ENCODE results near the gene TUBB6.

The TUBB6 gene

DNA sequence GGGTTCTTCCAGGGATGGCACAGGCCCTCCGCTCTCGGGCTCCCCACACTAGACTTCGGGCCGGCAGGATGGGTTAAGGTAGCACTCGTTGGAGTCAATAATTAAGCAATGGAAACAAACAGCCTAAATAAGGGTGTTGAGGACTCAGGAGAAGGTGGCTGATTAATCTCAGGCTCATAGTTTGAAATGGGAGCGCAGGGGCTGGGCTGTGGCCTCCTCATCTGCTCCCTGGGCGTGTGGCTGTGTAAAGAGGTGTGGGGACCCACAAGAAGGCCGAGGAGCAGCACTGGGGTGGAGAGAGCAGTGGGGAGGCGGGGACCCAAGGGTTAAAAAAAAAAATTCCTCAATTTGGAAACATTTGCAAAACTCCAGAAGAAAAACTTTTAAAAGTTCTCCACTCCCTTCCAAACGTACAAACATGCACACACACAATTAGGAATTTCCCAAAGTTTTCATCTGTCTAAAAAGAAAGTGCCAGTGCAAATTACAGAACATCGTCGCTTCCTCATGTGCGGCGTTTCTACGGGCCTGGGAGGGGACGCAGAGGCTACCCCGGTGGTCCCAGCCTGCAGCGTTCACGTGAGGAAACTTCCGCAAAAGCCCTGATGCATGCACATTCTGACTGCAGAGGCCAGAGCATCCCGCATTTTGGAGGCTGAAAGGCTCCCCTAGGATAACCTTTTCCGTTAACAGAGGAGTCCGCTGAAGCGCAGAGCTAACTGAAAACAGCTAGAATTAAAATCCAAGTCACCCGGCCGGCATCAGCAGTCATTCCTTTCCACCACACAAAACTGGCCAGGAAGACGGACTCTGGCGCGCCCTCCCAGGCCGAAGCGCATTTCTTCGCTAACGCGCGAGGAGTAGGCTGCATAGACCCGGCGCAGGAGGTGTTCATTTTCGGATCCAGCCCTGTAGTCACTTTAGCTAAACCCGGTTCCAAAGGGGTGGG is 1.0 kb upstream of the TUBB6 start:
- Histone ChIP-seq H3K9me3 (ENCODE audit: control insufficient read depth, insufficient read depth, low read depth, low read length) (peaks cover 2% of the 10 kb centered on the region; the same call in 1 of the 2 replicates), H3K9ac (ENCODE audit: low read length) (peak overlapping the region; percentile 62), H3K27me3 (ENCODE audit: control insufficient read depth, insufficient read depth, low read length) (peaks cover 29% of the 10 kb centered on the region), H3K4me1 (ENCODE audit: control insufficient read depth, insufficient read depth, low read length) (peaks cover 30% of the 10 kb centered on the region), H3K27ac (ENCODE audit: low read depth, low read length) (no peak overlapping the region), H3K36me3 (ENCODE audit: control insufficient read depth, insufficient read depth, low read length) (peaks cover 24% of the 10 kb centered on the region), H3K4me3 (ENCODE audit: low read depth, low read length) (peak overlapping the region; percentile 90)

DNA sequence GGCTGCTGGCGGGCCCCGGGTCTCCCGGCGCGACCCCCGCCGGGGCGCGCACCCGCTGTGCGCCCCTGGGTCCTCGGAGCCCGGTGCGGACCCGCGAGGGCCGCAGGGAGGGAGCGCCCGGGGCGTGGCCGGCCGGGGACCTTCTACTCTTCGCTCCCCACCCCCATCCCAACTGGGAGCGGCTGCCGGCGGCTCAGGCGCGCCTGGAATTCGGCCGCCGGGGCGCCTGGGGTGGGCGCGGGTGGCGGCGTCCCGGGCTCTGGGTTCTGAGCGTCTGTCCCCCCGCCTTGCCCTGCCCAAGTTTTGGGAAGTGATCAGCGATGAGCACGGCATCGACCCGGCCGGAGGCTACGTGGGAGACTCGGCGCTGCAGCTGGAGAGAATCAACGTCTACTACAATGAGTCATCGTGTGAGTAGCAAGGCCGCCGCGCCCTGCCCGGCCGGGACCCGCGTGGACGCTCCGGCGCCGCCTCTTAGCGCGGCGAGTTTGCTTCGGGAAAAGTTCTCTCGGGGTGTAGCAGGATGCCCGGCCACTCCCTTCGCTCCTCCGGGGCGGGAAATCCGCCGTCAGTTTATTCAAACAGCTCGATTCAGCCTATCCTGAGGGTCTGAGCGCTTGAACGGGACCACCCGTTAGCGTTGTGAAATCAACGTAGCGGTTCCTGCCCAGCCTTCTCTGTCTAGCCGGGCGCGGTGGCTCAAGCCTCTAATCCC is 502 bp downstream of the TUBB6 start:
- H3K9ac ChIP-seq (ENCODE audit: low read length): peak overlapping the region; percentile 91

DNA sequence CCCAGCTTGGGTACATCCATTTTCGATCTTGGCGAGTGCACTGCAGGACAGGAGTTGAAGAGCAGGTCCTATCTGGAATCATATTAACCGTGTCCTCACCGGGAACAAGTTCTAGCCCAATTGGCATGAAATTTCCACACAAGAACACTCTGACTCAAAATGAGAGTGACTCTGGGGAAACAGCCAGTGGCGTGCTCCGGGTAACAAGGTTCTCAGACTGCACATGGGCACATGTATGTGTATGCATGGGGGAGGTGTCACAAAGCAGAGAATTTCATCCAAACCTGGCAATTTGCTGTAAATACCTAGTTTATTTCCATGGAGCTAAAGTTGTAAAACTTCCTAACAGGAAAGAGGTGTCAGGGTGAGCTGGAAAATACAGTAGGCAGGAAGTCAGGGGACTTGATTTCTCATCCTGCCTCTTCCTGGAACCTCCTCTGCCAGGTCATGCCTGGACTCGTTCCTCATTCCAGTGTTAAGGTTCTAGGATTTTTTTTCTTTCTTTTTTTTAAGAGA is 1.7 kb downstream of the TUBB6 start:
- H3K36me3 ChIP-seq (ENCODE audit: control insufficient read depth, insufficient read depth, low read length): peaks cover 49% of the 10 kb centered on the region

More for the DNA sequence above, 502 bp downstream of the TUBB6 start:
- Histone ChIP-seq H3K9me3 (ENCODE audit: control insufficient read depth, insufficient read depth, low read depth, low read length) (peaks cover 2% of the 10 kb centered on the region; the same call in 1 of the 2 replicates), H3K36me3 (ENCODE audit: control insufficient read depth, insufficient read depth, low read length) (peaks cover 37% of the 10 kb centered on the region), H3K4me3 (ENCODE audit: low read depth, low read length) (peak overlapping the region; percentile 90), H3K27ac (ENCODE audit: low read depth, low read length) (peak overlapping the region; percentile 90; the same call in 1 of the 2 replicates), H3K27me3 (ENCODE audit: control insufficient read depth, insufficient read depth, low read length) (peaks cover 29% of the 10 kb centered on the region), H3K4me1 (ENCODE audit: control insufficient read depth, insufficient read depth, low read length) (peaks cover 37% of the 10 kb centered on the region)

DNA sequence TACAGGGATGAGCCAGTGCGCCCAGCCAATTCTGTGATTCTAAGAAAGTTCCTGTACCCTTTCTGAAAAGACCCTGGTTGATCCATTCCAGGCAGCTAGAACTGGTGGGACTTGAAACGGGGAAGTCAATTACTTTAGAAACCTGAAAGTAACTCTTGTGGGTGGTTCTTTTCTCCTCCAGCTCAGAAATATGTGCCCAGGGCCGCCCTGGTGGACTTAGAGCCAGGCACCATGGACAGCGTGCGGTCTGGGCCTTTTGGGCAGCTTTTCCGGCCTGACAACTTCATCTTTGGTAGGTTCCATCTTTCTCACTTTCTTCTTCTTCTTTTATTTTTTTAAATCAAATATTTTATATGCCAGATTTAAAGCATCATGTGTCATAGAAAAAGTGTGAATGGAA is 2.7 kb downstream of the TUBB6 start:
- H3K27me3 ChIP-seq (ENCODE audit: control insufficient read depth, insufficient read depth, low read length): peaks cover 20% of the 10 kb centered on the region
- no peak overlapping the region for H3K27ac ChIP-seq (ENCODE audit: low read depth, low read length)
- peaks cover 59% of the 10 kb centered on the region for H3K36me3 ChIP-seq (ENCODE audit: control insufficient read depth, insufficient read depth, low read length)
- H3K9me3 ChIP-seq (ENCODE audit: control insufficient read depth, insufficient read depth, low read depth, low read length): peaks cover 2% of the 10 kb centered on the region; the same call in 1 of the 2 replicates
- H3K9ac ChIP-seq (ENCODE audit: low read length): no peak overlapping the region
- no peak overlapping the region for H3K4me3 ChIP-seq (ENCODE audit: low read depth, low read length)
- H3K4me1 ChIP-seq (ENCODE audit: control insufficient read depth, insufficient read depth, low read length): peaks cover 29% of the 10 kb centered on the region

More for the DNA sequence above, 1.7 kb downstream of the TUBB6 start:
- H3K9me3 ChIP-seq (ENCODE audit: control insufficient read depth, insufficient read depth, low read depth, low read length): peaks cover 2% of the 10 kb centered on the region; the same call in 1 of the 2 replicates
- peak overlapping the region; percentile 90 for H3K4me3 ChIP-seq (ENCODE audit: low read depth, low read length)
- peak overlapping the region; percentile 45 for H3K9ac ChIP-seq (ENCODE audit: low read length)
- peaks cover 28% of the 10 kb centered on the region for H3K27me3 ChIP-seq (ENCODE audit: control insufficient read depth, insufficient read depth, low read length)
- no peak overlapping the region for H3K27ac ChIP-seq (ENCODE audit: low read depth, low read length)
- peaks cover 36% of the 10 kb centered on the region for H3K4me1 ChIP-seq (ENCODE audit: control insufficient read depth, insufficient read depth, low read length)

DNA sequence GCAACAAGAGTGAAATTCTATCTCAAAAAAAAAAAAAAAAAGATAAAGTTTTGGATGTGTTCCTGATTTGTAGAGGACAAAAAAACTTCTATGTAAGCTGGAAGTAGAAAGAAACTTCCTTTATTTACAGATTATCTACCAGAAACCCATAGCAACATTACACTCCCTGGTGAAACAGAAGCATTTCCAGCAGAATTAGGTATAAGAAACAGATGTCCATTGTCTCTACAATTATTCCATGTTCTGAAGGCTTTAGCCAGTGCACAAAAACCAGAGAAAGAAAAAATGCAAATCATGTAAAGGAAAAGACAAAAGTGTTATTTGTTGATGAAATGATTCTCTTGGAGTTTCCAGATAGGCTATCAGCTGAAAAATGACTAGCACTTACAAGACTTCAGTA is 4.9 kb downstream of the TUBB6 start:
- Histone ChIP-seq H3K9me3 (ENCODE audit: control insufficient read depth, insufficient read depth, low read depth, low read length) (peaks cover 2% of the 10 kb centered on the region; the same call in 1 of the 2 replicates), H3K9ac (ENCODE audit: low read length) (no peak overlapping the region), H3K36me3 (ENCODE audit: control insufficient read depth, insufficient read depth, low read length) (peaks cover 79% of the 10 kb centered on the region), H3K4me1 (ENCODE audit: control insufficient read depth, insufficient read depth, low read length) (peaks cover 14% of the 10 kb centered on the region), H3K27me3 (ENCODE audit: control insufficient read depth, insufficient read depth, low read length) (0 out of 2 replicates have a peak, but pooled peaks cover 2% of the 10 kb centered on the region), H3K27ac (ENCODE audit: low read depth, low read length) (no peak overlapping the region), H3K4me3 (ENCODE audit: low read depth, low read length) (no peak overlapping the region)

DNA sequence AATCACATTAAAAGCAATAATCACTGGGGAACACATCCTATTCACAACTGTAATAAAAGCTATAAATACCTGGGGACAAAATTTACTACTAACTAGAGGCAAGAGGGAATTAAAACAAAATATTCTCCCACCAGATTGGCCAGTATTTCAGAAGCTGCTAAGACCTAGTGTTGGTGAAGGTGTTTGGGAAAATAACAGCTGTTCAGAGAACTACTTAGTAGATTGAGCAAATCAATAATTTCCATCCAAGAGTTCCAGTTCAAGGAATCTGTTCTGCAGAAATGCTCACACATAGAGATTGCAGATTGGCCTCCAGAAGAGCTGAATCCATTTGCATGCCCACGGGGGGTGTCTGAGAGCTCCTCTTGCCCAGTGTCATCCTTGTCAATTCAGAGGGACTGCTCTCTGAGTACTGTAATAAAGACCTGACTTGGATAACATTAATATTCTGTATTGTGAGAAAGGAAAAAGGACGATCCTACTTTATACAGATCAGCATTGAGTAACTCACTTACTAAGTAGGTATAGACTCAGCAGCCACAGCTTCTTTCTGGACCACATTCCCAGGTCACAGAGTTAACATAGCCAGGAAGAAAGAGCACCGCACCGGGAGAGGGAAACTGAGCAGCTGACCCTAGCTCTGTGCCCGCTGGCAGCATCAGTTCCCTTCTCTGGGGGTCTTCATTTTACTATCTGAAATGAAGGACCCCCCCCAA is 5.6 kb downstream of the TUBB6 start:
- Histone ChIP-seq H3K27ac (ENCODE audit: low read depth, low read length) (no peak overlapping the region), H3K9me3 (ENCODE audit: control insufficient read depth, insufficient read depth, low read depth, low read length) (peaks cover 2% of the 10 kb centered on the region; the same call in 1 of the 2 replicates), H3K4me1 (ENCODE audit: control insufficient read depth, insufficient read depth, low read length) (peaks cover 14% of the 10 kb centered on the region), H3K36me3 (ENCODE audit: control insufficient read depth, insufficient read depth, low read length) (peaks cover 86% of the 10 kb centered on the region), H3K4me3 (ENCODE audit: low read depth, low read length) (no peak overlapping the region), H3K9ac (ENCODE audit: low read length) (no peak overlapping the region), H3K27me3 (ENCODE audit: control insufficient read depth, insufficient read depth, low read length) (0 out of 2 replicates have a peak, but pooled peaks cover 2% of the 10 kb centered on the region)

DNA sequence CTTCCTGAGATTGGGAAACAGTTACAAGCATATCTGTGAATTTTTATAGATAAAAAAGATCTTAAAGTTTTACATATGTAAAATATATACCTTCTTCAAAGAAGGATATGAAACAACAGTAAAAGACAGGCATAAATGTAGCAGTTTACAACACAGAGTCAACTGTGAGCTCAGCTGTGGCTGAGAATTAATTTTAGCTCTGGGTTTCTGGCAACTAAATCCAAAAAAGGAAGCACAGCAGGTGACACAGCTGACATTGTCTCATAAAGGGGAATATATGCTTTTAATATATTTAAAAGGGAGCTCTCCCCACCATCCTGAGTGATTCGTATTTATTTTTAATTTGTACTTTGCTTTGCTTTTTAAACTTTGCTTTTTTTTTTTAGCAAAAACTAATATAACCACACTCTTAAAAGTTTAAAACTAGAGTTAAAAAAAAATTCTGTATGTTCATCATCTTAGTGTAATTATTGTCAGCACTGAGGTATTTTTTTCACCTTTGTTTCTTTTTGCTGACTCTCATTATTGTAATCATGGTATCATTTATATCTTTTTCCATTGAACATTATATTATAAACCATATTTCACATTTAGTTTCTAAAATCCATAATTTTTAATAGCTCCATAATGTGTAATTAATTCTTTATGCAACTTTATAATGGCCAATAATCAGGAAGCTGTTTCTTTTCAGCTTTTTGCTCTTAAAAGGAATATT is 6.7 kb downstream of the TUBB6 start:
- Histone ChIP-seq H3K36me3 (ENCODE audit: control insufficient read depth, insufficient read depth, low read length) (peaks cover 86% of the 10 kb centered on the region), H3K4me1 (ENCODE audit: control insufficient read depth, insufficient read depth, low read length) (peaks cover 9% of the 10 kb centered on the region), H3K27me3 (ENCODE audit: control insufficient read depth, insufficient read depth, low read length) (no peaks in the 10 kb centered on the region), H3K9ac (ENCODE audit: low read length) (no peak overlapping the region), H3K27ac (ENCODE audit: low read depth, low read length) (no peak overlapping the region), H3K4me3 (ENCODE audit: low read depth, low read length) (no peak overlapping the region), H3K9me3 (ENCODE audit: control insufficient read depth, insufficient read depth, low read depth, low read length) (peaks cover 2% of the 10 kb centered on the region; the same call in 1 of the 2 replicates)

DNA sequence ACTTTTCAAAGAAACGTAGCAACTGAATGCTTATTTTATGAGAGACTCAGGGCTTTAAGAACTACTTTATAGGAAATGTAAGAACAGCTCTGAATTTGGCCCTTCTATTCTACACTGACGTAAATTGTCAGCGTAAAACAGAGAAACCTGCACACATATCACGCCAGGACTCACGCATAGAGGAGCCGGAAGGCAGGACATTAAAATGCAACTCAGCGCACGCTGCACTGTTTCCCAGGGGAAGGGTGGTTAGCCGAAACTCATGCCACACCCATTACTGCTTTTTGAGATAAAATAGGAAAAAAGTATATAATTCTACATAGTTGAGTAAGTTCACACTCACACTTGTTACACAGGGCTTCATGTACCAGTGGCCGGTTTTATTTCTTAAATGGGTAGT is 7.4 kb downstream of the TUBB6 start:
- H3K9ac ChIP-seq (ENCODE audit: low read length): no peak overlapping the region
- H3K4me3 ChIP-seq (ENCODE audit: low read depth, low read length): no peak overlapping the region
- no peaks in the 10 kb centered on the region for H3K27me3 ChIP-seq (ENCODE audit: control insufficient read depth, insufficient read depth, low read length)
- peaks cover under 1% of the 10 kb centered on the region; the same call in 1 of the 2 replicates for H3K9me3 ChIP-seq (ENCODE audit: control insufficient read depth, insufficient read depth, low read depth, low read length)
- peaks cover 85% of the 10 kb centered on the region for H3K36me3 ChIP-seq (ENCODE audit: control insufficient read depth, insufficient read depth, low read length)
- H3K4me1 ChIP-seq (ENCODE audit: control insufficient read depth, insufficient read depth, low read length): peaks cover 8% of the 10 kb centered on the region
- no peak overlapping the region for H3K27ac ChIP-seq (ENCODE audit: low read depth, low read length)

DNA sequence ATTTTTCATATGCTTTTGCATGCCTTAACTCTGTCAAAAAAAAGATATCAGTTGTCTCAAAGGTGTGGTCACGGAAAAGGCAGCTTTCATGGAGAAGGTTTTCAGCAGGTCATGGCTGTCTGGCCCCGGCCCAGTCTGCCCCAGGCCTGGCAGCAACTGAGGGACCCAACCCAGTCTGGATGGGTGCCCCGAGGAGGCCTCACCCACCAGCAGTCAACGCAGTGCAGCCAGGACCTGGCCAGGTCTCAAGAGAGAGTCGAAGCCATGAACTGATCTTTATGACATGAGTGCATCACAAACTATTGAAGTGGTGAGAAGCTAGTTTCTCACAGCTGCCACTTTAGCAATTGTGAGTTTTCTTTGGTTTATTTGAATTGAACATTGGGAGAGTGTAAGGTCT is 7.9 kb downstream of the TUBB6 start:
- no peaks in the 10 kb centered on the region; the same call in 1 of the 2 replicates for H3K9me3 ChIP-seq (ENCODE audit: control insufficient read depth, insufficient read depth, low read depth, low read length)
- H3K4me1 ChIP-seq (ENCODE audit: control insufficient read depth, insufficient read depth, low read length): peaks cover 8% of the 10 kb centered on the region
- no peak overlapping the region for H3K9ac ChIP-seq (ENCODE audit: low read length)
- no peaks in the 10 kb centered on the region for H3K27me3 ChIP-seq (ENCODE audit: control insufficient read depth, insufficient read depth, low read length)
- peaks cover 85% of the 10 kb centered on the region for H3K36me3 ChIP-seq (ENCODE audit: control insufficient read depth, insufficient read depth, low read length)
- H3K27ac ChIP-seq (ENCODE audit: low read depth, low read length): no peak overlapping the region
- H3K4me3 ChIP-seq (ENCODE audit: low read depth, low read length): no peak overlapping the region
